Measurements from ENCODE around the gene TBC1D23.
"Not testable (repeated sequence)": the region's sequence is repeated elsewhere in the genome, so short reads cannot be mapped to it uniquely, and the experiment has no call there.

The TBC1D23 gene

DNA sequence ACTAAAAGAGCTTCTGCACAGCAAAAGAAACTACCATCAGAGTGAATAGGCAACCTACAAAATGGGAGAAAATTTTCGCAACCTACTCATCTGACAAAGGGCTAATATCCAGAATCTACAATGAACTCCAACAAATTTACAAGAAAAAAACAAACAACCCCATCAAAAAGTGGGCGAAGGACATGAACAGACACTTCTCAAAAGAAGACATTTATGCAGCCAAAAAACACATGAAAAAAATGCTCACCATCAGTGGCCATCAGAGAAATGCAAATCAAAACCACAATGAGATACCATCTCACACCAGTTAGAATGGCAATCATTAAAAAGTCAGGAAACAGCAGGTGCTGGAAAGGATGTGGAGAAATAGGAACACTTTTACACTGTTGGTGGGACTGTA, 91.0 kb downstream of the TBC1D23 start:
- not testable (repeated sequence) for DNase-seq

DNA sequence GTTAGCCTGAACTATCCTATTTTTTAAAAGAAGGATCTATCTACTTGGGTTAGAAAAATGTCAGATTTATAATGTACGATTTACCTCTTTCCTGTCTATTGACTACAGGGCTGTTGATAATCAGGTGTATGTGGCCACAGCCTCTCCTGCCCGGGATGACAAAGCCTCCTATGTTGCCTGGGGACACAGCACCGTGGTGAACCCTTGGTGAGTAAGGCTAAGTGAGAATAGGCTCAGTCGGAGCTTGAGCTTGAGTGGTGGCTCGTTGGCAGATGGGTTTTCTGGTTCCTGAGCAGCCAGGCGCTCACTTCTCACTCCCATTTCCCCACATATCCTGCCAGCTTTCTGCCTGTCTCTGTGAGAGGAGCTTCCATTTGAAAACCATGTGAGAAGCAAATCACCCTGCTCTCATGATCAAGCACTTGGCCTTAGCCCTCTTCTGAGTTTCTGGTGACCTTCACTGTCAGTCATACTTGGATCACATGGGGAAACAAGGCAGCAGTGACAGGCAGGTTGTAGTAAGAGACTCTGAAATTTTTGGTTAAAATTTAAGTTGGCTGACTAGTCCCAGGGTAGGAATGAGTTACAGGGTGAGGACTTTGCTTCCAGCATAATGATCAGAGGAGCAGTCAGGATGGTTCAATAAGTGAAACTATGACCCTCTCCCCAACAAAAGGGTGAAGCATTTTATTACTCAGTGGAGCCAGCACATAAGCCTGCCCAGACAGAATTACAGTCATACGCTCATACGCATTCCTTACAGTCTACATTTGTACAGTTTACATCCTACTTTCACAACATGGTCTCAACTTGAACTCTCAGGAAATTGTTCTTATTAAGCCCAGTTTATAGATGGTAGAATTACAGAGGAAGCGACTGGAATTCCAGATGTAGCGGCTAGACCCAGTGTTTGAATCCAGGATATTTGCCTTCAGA, 91.8 kb downstream of the TBC1D23 start:
- no peak for DNase-seq

DNA sequence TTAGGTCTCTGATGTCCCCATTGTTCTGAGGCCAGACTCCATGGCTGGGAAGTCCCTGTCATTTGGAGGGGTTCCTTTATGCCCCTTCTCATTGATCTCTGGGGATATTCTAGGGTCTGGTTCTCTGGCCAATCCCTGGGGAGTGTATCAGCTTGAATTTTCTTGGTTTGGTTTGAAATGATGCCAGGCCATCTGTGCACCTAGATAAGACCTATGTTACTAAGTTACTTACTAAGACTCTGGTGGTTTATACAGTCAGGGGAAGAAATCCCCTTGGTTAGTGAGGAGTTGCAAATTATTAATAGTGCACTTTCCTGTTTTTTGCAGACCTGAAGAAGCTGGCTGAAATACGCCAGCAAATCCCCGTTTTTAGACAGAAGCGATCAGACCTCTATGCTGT, 94.1 kb downstream of the TBC1D23 start:
- DNase-seq, result no peak

DNA sequence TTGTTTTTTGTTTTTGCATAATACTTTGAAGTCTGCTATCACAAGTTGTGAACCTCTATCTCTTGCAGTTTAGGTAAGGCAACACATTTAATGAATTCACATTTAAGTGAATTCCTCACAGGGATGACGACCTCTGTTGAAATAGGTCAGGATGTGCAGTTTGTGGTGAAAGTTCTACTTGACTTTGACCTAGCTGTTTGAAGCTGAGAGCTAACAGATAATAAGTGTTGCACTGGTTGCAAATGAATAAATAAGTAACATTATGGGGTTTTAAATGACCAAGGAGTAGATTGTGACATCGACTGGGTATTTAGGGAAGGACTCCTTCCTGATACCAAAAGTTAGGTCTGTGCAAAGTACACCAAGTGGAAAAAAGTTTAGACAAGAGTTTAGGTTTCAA, 97.6 kb downstream of the TBC1D23 start:
- DNase-seq, result no peak

DNA sequence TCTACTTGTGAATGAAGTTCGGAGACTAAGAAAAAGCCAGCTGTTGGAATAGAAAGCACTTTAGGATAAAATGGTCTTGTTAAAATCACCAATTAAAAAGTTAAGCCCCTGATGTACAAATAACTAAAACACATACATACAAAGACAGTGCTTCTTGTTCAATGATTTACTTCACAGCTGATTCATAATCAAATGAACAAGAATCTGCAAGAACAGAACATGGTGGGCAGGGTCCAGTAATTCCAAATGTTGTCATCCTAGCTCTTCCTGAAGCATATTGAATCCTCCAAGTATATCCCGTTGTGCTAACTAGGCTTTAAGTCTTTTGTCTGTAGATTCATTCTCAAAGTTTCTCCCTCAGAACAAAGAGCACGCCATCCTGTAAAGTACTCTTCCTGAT, 98.2 kb downstream of the TBC1D23 start:
- DNase-seq, result no peak

DNA sequence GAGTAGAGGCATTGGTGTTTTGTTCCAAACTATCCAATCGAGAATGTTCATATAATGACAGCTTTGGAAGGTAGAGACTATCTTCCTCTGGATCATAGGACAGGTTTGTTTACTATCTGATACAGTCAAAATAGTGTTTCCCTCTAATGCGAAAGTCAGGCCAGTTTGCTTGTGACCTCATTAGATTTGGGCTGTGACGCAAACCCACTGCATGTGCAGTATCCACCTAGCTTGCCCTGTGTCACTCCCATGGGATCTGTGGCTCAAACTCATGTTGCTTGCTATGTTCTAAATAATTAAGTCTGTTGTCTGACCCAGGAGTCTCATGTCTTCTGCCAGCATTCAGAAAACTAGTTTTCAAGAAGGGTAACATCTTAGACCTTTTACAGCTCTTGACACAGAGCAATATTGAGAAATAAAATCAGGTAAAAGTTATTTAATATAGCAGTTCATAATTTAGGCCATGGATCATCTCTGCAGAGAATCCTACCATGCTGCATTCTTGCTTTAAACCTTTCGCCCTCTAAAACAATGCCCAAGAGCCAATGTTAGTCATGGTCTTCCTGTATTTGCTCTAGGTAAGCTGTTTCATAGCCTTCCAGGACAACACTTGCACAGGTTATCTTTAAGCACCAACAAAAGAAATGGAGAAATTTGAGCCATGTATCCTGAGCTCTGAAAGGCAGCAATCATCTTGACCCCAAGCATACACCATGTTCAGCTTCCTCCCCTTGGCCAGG, 100.1 kb downstream of the TBC1D23 start:
- DNase-seq, result no peak

DNA sequence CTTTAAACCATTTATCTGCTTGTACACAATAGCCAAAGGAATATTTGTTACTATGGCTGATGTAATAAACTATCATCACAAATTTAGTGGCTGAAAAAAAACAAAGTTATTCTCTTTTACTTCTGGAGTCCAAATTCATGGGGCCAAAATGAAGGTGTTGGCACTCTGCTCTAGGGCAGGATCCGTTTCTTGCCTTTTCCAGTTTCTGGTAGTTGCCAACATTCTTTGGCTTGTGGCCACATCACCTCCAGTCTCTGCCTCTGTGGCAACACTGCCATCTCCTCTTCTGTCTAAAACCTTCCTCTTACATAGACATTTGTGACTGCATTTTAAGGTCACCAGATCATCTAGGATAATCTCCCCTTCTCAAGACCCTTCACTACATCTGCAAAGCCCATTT, 101.1 kb downstream of the TBC1D23 start:
- DNase-seq, result no peak

DNA sequence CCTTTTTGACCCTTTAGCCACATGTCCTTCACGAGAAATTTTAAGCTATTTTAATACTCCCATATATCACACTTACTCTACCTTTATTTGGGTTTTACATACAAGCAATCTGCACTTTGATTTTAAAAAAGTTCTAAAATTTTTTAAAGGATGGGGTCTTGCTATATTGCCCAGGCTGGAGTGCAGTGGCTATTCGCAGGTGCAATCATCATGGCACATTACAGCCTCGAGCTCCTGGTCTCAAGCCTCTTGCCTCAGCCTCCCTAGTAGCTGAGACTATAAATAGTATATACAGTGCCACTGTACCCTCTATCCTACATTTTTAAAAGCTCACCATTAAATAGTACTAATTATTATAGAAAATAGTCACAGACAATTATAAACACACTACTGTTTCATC, 103.6 kb downstream of the TBC1D23 start:
- DNase-seq, result no peak

DNA sequence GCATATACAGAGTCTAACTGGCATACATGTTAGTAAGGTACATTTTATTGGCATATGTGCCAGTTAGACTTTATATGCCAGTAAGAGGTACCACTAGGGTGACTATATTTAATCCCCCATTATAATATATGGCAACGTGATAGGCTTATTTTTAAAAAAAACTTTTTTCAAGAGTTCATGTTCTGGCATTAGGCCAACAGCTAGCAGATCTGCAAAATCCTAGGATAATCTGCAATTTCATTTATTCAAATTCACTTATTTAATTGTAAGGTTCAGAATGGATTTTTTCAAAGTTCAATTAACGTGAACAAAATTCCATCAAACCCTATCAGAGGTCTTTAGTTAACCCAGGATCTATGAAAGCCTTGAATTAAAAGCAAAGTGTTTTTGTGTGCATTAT, 105.6 kb downstream of the TBC1D23 start:
- no peak for DNase-seq

DNA sequence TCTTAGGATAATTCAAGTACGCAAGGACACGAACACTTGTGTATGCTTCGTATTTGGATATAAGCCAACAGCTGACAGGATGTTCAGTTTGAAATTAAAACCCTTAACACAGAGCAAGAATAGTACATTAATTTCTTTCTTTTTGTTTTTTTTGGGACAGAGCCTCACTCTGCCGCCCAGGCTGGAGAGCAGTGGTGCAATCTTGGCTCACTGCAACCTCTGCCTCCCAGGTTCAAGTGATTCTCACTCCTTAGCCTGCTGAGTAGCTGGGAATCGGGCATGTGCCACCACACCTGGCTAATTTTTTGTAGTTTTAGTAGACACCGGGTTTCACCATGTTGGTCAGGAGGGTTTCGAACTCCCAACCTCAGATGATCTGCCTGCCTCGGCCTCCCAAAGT, 107.6 kb downstream of the TBC1D23 start:
- no peak for DNase-seq

DNA sequence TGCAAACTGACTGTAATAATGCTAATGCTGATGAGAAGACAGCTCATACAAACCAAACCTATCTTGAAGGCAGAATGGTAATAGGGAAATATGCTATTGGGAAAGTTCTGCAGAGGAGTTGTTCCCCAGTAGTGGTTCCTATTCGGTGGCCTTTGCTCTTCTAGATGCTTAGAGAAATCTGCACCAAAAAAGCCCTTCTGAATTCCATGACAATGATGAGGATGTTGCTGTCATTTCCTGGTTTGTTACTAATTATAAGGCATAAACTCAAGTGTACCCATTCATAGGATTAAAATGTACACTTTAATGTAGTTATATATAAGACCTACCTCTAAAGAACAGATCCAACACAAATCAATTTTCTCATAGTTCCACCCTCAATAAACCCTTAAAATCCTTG, 110.0 kb downstream of the TBC1D23 start:
- DNase-seq, result no peak

DNA sequence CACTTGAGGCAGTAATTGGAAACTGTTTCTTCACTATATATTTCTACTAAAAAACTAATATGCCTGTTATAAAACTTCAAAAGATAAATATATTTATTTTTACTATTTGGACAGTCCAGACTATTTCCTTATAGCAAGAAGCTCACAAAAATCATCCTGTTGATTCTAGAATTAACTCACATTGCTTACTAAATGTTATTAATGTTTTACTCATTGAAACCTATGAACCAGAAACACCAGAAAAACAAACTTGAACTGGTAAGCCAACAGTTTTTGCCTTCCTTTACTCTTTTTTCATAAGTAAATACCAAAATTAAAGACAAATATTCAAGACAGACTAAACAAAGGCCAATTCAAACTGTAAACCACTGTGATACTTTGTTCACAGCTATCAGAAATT, 113.7 kb downstream of the TBC1D23 start:
- no peak for DNase-seq

Data from hypothalamus (tissue), 51 donors.